Measurements from ENCODE around the gene FAM151B. TPM values are rescaled to one million over a fixed set of nuclear protein-coding genes. Genes with fewer than 3 reads are reported as not detected.

Gene FAM151B
- total and polyA plus RNA-seq, 2 donors (not counting 1 experiment from before 2014, with no cell fraction given), result 1.1 TPM; not detected in 1

DNA sequence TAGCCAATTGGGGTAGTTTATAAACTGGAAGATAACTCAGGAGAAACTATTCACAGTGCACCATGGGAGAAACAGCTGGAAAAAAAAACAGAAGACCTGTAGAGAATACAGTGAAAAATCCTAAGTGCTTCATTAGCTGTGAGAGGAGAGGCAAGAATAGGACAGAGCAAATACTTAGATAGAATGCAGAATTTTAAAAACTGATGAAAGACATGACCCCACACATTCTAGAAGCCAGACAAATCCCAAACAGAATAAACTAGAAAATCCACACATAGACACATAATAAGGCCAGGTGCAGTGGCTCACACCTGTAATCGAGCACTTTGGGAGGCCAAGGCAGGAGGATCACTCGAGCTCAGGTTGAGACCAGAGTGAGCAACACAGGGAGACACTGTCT, 7.5 kb upstream of the FAM151B start:
- no peak overlapping the region for H3K9ac ChIP-seq (ENCODE audit: low read length)
- peaks cover 17% of the 10 kb centered on the region for H3K9me3 Mint-ChIP-seq (ENCODE audit: insufficient read depth)
- H3K4me3 ChIP-seq (ENCODE audit: control extremely low read depth in 1 of 5, extremely low read depth in 1 of 5, insufficient read depth in 1 of 5, low read depth in 2 of 5, low read length in 4 of 5), result no peak overlapping the region
- peaks cover 9% of the 10 kb centered on the region for H3K27me3 Mint-ChIP-seq
- no peak overlapping the region for H3K4me2 ChIP-seq (replicated peaks; ENCODE audit: low read depth, low read length, poor library complexity, severe bottlenecking)
- DNase-seq, result no peak
- intact Hi-C loops (cut with micrococcal nuclease), result loop anchor here (5.0 kb wide), 1 partner anchor 192 kb away; no protein-coding TSS in a partner anchor
- H3K9me3 ChIP-seq (ENCODE audit: control extremely low read depth in 1 of 3, control insufficient read depth in 2 of 3, insufficient read depth in 1 of 3, low read length in 2 of 3), result peaks cover 3 to 25% (median 16%) of the 10 kb centered on the region in 3 donors
- peaks cover 0 to 3% of the 10 kb centered on the region in 2 experiments for H3K36me3 ChIP-seq (replicated peaks in 1 of 2; ENCODE audit: control extremely low read depth in 1 of 2, control insufficient read depth in 1 of 2, extremely low read depth in 1 of 2, insufficient read depth in 2 of 2, low read length in 1 of 2)
- no peaks in the 10 kb centered on the region for H4K20me1 ChIP-seq (ENCODE audit: control insufficient read depth, insufficient read depth, low read length, poor library complexity, severe bottlenecking)
- peaks cover 0 to 1% (median 0%) of the 10 kb centered on the region in 4 experiments for H3K27me3 ChIP-seq (replicated peaks in 1 of 4; ENCODE audit: control extremely low read depth in 1 of 4, control insufficient read depth in 3 of 4, insufficient read depth in 4 of 4, low read length in 3 of 4)
- no peak overlapping the region for H2AFZ ChIP-seq (ENCODE audit: insufficient read depth, low read depth, low read length, poor library complexity, severe bottlenecking)
- no peaks in the 10 kb centered on the region for H3K79me2 ChIP-seq (ENCODE audit: control insufficient read depth, insufficient read depth, low read length)
- no peak overlapping the region for H3K27ac ChIP-seq (ENCODE audit: low read length in 2 of 2)
- H3K4me3 Mint-ChIP-seq, result no peak overlapping the region
- ChIA-PET POLR2A (no interaction called here), CTCF (interaction anchor here (1.6 kb wide), 1 partner anchor 13 kb away, joined by 3 read pairs; no protein-coding TSS in a partner anchor)
- TF ChIP-seq, protein P1, sequence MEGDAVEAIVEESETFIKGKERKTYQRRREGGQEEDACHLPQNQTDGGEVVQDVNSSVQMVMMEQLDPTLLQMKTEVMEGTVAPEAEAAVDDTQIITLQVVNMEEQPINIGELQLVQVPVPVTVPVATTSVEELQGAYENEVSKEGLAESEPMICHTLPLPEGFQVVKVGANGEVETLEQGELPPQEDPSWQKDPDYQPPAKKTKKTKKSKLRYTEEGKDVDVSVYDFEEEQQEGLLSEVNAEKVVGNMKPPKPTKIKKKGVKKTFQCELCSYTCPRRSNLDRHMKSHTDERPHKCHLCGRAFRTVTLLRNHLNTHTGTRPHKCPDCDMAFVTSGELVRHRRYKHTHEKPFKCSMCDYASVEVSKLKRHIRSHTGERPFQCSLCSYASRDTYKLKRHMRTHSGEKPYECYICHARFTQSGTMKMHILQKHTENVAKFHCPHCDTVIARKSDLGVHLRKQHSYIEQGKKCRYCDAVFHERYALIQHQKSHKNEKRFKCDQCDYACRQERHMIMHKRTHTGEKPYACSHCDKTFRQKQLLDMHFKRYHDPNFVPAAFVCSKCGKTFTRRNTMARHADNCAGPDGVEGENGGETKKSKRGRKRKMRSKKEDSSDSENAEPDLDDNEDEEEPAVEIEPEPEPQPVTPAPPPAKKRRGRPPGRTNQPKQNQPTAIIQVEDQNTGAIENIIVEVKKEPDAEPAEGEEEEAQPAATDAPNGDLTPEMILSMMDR (IDR thresholded peaks at IDR 0.05), result no peak
- TF ChIP-seq EZH2 (IDR thresholded peaks at IDR 0.05; ENCODE audit: borderline replicate concordance, insufficient read depth, low read depth, low read length, poor library complexity, severe bottlenecking), result no peak
- WGBS (ENCODE audit: insufficient coverage), result 100% methylated on average over 2 of the region's 2 CpGs
- no peak for ATAC-seq (ENCODE audit: low read depth)
- H3K4me1 Mint-ChIP-seq, result no peaks in the 10 kb centered on the region
- H3K4me1 ChIP-seq (ENCODE audit: control insufficient read depth in 2 of 2, insufficient read depth in 2 of 2, low read length in 2 of 2), result no peaks in the 10 kb centered on the region
- H3K27ac Mint-ChIP-seq, result no peak overlapping the region

DNA sequence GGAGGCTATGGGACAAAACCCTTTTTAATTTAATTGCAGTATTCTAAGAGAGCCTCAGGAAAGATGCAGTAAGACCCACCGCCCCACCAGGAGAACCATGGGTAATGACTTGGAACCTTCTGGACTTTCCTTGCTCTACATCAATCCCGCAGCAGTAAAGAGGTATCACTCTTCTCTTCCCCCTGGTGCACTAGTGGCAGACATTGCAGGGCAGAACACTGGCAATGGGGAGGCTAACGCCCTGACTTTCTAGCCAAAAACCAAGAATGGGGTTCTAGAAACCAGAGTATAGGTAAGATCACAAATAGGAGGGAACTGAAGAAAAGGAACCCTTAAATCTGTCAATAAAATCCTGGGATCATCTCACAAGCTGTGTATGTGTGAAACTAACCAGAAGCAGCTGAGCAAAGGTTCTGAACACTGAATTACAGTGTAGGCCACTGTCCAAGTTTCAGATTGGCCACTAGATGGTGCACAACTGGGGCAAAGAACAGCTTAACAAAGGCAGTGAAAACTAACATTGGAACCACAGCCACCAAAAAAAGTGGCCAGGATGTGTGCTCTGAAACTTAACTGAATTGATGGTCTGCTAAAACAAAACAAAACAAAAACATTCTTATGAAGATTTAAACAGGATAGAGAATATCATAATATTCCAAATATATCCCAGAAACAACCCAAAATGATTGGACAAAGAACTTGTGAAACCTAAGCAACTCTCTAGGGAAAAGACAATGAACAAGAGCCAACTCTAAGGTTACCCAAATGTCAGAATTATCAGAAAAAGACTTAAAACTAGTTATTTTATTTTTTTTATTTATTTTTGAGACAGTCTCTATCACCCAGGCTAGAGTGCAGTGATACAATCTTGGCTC, 6.6 kb upstream of the FAM151B start:
- Mint-ChIP-seq H3K4me3 (no peak overlapping the region), H3K9me3 (ENCODE audit: insufficient read depth) (peaks cover 17% of the 10 kb centered on the region), H3K27me3 (peaks cover 12% of the 10 kb centered on the region), H3K4me1 (no peaks in the 10 kb centered on the region), H3K27ac (no peak overlapping the region)
- DNase-seq (peak; percentile 12), ATAC-seq (ENCODE audit: low read depth) (peak; percentile 43)
- Histone ChIP-seq H3K4me2 (replicated peaks; ENCODE audit: low read depth, low read length, poor library complexity, severe bottlenecking) (no peak overlapping the region), H3K4me3 (ENCODE audit: control extremely low read depth in 1 of 5, extremely low read depth in 1 of 5, insufficient read depth in 1 of 5, low read depth in 2 of 5, low read length in 4 of 5) (no peak overlapping the region), H3K9ac (ENCODE audit: low read length) (no peak overlapping the region), H3K36me3 (replicated peaks in 1 of 2; ENCODE audit: control extremely low read depth in 1 of 2, control insufficient read depth in 1 of 2, extremely low read depth in 1 of 2, insufficient read depth in 2 of 2, low read length in 1 of 2) (no peaks in the 10 kb centered on the region), H3K79me2 (ENCODE audit: control insufficient read depth, insufficient read depth, low read length) (no peaks in the 10 kb centered on the region), H3K9me3 (ENCODE audit: control extremely low read depth in 1 of 3, control insufficient read depth in 2 of 3, insufficient read depth in 1 of 3, low read length in 2 of 3) (peaks cover 3 to 25% (median 16%) of the 10 kb centered on the region in 3 donors), H3K4me1 (ENCODE audit: control insufficient read depth in 2 of 2, insufficient read depth in 2 of 2, low read length in 2 of 2) (no peaks in the 10 kb centered on the region), H2AFZ (ENCODE audit: insufficient read depth, low read depth, low read length, poor library complexity, severe bottlenecking) (no peak overlapping the region), H4K20me1 (ENCODE audit: control insufficient read depth, insufficient read depth, low read length, poor library complexity, severe bottlenecking) (no peaks in the 10 kb centered on the region), H3K27ac (ENCODE audit: low read length in 2 of 2) (no peak overlapping the region), H3K27me3 (replicated peaks in 1 of 4; ENCODE audit: control extremely low read depth in 1 of 4, control insufficient read depth in 3 of 4, insufficient read depth in 4 of 4, low read length in 3 of 4) (peaks cover 0 to 5% (median 0%) of the 10 kb centered on the region in 4 experiments)
- TF ChIP-seq EZH2 (IDR thresholded peaks at IDR 0.05; ENCODE audit: borderline replicate concordance, insufficient read depth, low read depth, low read length, poor library complexity, severe bottlenecking), result no peak
- TF ChIP-seq, protein P1 (IDR thresholded peaks at IDR 0.05), result peak; percentile 26
- ChIA-PET POLR2A (no interaction called here), CTCF (interaction anchor here (1.6 to 2.1 kb wide), 2 partner anchors 12 to 191 kb away, joined by 3 to 7 read pairs; no protein-coding TSS in a partner anchor)
- WGBS (ENCODE audit: insufficient coverage), result 89% methylated on average over 2 of the region's 3 CpGs
- intact Hi-C loops (cut with micrococcal nuclease), result loop anchor here (5.0 kb wide), 1 partner anchor 191 kb away; no protein-coding TSS in a partner anchor
